ENCODE measurements around the gene AMD1. TPM values are rescaled to one million over a fixed set of nuclear protein-coding genes. Genes with fewer than 3 reads are reported as not detected.

AMD1 gene
- total RNA-seq, 1 experiment from 2014 or later, result 46.4 TPM

- H3K79me2 ChIP-seq (ENCODE audit: low read depth), result no peaks in the 10 kb centered on the region
- intact Hi-C loops (cut with micrococcal nuclease; ENCODE audit: unreplicated experiment), result no loop called here
- H3K9me3 ChIP-seq (ENCODE audit: insufficient read depth, low read depth), result 0 out of 2 replicates have a peak, but pooled peaks cover 3% of the 10 kb centered on the region
- H3F3A ChIP-seq (ENCODE audit: insufficient read depth, low read depth), result no peaks in the 10 kb centered on the region; the same call in 1 of the 2 replicates
- H3K4me1 ChIP-seq (replicated peaks; ENCODE audit: insufficient read depth), result no peaks in the 10 kb centered on the region
- no peak for DNase-seq
- no peaks in the 10 kb centered on the region for H3K9me2 ChIP-seq (ENCODE audit: insufficient read depth)
- ChIA-PET CTCF (no interaction called here), POLR2A (ENCODE audit: unreplicated experiment) (no interaction called here)
- H3K27me3 ChIP-seq (ENCODE audit: insufficient read depth, low read depth), result no peaks in the 10 kb centered on the region
- no peak overlapping the region for H2AFZ ChIP-seq
- no peak overlapping the region for H3K4me3 ChIP-seq
- no peak overlapping the region for H3K27ac ChIP-seq
- TF ChIP-seq EZH2 (IDR thresholded peaks at IDR 0.05; ENCODE audit: low read depth), result no peak
- 0 out of 2 replicates have a peak, but pooled peaks cover 3% of the 10 kb centered on the region for H4K20me1 ChIP-seq (ENCODE audit: insufficient read depth)
- H3K36me3 ChIP-seq (ENCODE audit: low read depth), result no peaks in the 10 kb centered on the region
- BruUV-seq (replicated peaks), result no TSS peak
- no peak overlapping the region for H3K4me2 ChIP-seq
Observed at GRCh38 chr6:110841266-110841665, 33.3 kb upstream of the AMD1 start.

DNA sequence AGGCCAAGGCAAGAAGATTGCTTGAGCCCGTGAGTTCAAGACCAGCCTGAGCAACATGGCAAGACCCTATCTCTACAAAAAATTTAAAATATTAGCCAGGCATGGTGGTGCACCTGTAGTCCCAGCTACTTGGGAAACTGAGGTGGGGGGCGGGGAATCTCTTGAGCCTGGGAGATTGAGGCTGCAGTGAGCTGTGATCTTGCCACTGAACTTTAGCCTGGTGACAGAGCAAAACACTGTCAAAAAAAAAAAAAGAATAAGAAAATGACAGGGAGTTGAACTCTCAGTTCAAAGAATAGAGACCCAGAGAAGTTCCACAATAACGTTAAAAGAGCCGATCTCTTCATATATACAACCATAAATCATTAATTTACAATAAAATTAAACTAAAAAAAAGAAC lies 24.8 kb upstream of the AMD1 start:
- Histone ChIP-seq H3K79me2 (ENCODE audit: low read depth) (no peaks in the 10 kb centered on the region), H4K20me1 (ENCODE audit: insufficient read depth) (no peaks in the 10 kb centered on the region), H2AFZ (no peak overlapping the region), H3F3A (ENCODE audit: insufficient read depth, low read depth) (peaks cover 13% of the 10 kb centered on the region; the same call in 1 of the 2 replicates), H3K9me2 (ENCODE audit: insufficient read depth) (no peaks in the 10 kb centered on the region), H3K27ac (no peak overlapping the region), H3K4me3 (no peak overlapping the region), H3K36me3 (ENCODE audit: low read depth) (no peaks in the 10 kb centered on the region), H3K9me3 (ENCODE audit: insufficient read depth, low read depth) (no peaks in the 10 kb centered on the region), H3K4me1 (replicated peaks; ENCODE audit: insufficient read depth) (peaks cover 12% of the 10 kb centered on the region), H3K4me2 (no peak overlapping the region), H3K27me3 (ENCODE audit: insufficient read depth, low read depth) (no peaks in the 10 kb centered on the region)
- no peak for DNase-seq
- ChIA-PET CTCF (no interaction called here), POLR2A (ENCODE audit: unreplicated experiment) (interaction anchor here (0.6 kb wide), 1 partner anchor 184 kb away, joined by 8 read pairs; no protein-coding TSS in a partner anchor)
- intact Hi-C loops (cut with micrococcal nuclease; ENCODE audit: unreplicated experiment), result no loop called here
- no peak for TF ChIP-seq CTCF (conservative IDR thresholded peaks at IDR 0.05)
- no peak for TF ChIP-seq EZH2 (IDR thresholded peaks at IDR 0.05; ENCODE audit: low read depth)
- BruUV-seq (replicated peaks), result no TSS peak

- intact Hi-C loops (cut with micrococcal nuclease; ENCODE audit: unreplicated experiment), result no loop called here
- ChIA-PET POLR2A (ENCODE audit: unreplicated experiment) (no interaction called here), CTCF (no interaction called here)
- H3K9me3 ChIP-seq (ENCODE audit: insufficient read depth, low read depth), result no peaks in the 10 kb centered on the region
- no peaks in the 10 kb centered on the region for H4K20me1 ChIP-seq (ENCODE audit: insufficient read depth)
- TF ChIP-seq CTCF (conservative IDR thresholded peaks at IDR 0.05), result no peak
- TF ChIP-seq EZH2 (IDR thresholded peaks at IDR 0.05; ENCODE audit: low read depth), result no peak
- H3K79me2 ChIP-seq (ENCODE audit: low read depth), result no peaks in the 10 kb centered on the region
- no peaks in the 10 kb centered on the region for H3K36me3 ChIP-seq (ENCODE audit: low read depth)
- H3K9me2 ChIP-seq (ENCODE audit: insufficient read depth), result no peaks in the 10 kb centered on the region
- no peak for DNase-seq
- no peaks in the 10 kb centered on the region for H3K27me3 ChIP-seq (ENCODE audit: insufficient read depth, low read depth)
- no peak overlapping the region for H2AFZ ChIP-seq
- H3K4me3 ChIP-seq, result no peak overlapping the region
- H3K4me2 ChIP-seq, result no peak overlapping the region
- BruUV-seq (replicated peaks), result no TSS peak
- peaks cover 17% of the 10 kb centered on the region; the same call in 1 of the 2 replicates for H3F3A ChIP-seq (ENCODE audit: insufficient read depth, low read depth)
- H3K4me1 ChIP-seq (replicated peaks; ENCODE audit: insufficient read depth), result peaks cover 12% of the 10 kb centered on the region
- H3K27ac ChIP-seq, result no peak overlapping the region
Observed at GRCh38 chr6:110852773-110853172, 21.8 kb upstream of the AMD1 start.
